ENCODE data around the gene SPATA16. TPM values are rescaled to one million over a fixed set of nuclear protein-coding genes. Genes with fewer than 3 reads are reported as not detected.

Gene SPATA16
- total RNA-seq, 1 experiment from 2014 or later: not detected

DNA sequence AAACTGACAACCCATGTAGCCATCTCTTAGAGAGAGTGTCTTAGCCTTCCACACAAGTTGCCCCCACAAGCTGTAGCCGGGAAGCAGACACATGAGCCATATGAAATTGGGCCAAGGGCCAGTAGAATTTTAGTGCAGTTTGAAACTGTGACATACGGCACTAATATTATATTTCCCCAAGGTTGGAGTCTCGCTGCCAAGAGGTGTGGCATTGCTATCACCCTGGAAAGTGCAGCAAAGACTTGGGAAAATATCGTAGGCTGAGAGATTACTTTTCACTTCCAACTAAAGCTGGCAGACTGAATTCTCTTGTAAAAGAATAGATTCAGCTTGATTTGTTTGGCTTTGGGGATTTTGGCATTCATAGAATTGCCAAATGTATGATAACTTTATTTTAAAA, 301.4 kb downstream of the SPATA16 start:
- Histone ChIP-seq H3K4me1 (replicated peaks) (no peaks in the 10 kb centered on the region), H3K27me3 (replicated peaks) (no peaks in the 10 kb centered on the region), H3K4me3 (no peak overlapping the region), H3K27ac (no peak overlapping the region), H3K36me3 (no peaks in the 10 kb centered on the region), H3K9me3 (replicated peaks) (no peaks in the 10 kb centered on the region)
- DNase-seq (ENCODE audit: low read depth in 1 of 2, low spot score in 2 of 2): no peak
